ENCODE measurements around the gene LAYN. TPM values are rescaled to one million over a fixed set of nuclear protein-coding genes. Genes with fewer than 3 reads are reported as not detected.

The LAYN gene
- total RNA-seq, 2 experiments from 2014 or later: 1.3 to 1.4 TPM

DNA sequence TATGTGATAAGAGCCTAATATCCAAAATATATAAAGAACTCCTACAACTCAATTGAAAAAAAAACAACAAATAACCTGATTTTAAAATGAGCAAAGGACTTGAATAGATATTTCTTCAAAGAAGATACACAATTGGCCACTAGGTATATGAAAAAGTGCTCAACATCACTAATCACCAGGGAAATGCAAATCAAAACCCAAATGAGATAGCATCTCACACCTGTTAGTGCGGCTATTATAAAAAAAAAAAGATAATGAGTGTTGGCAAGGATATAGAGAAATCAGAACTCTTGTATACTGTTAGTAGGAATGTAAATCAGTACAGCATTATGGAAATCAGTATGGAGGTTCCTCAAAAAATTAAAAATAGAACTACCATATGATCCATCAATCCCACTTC lies 55.8 kb downstream of the LAYN start:
- Mint-ChIP-seq H3K4me1 (ENCODE audit: low read depth) (peaks cover 1% of the 10 kb centered on the region), H3K27ac (no peak overlapping the region), H3K27me3 (no peaks in the 10 kb centered on the region), H3K36me3 (ENCODE audit: low read depth) (no peaks in the 10 kb centered on the region), H3K9me3 (no peaks in the 10 kb centered on the region), H3K4me3 (no peak overlapping the region)
- no peak overlapping the region for H3K4me3 ChIP-seq (ENCODE audit: low read length)
- CTCF ChIA-PET: no interaction called here
- ATAC-seq (ENCODE audit: poor library complexity): no peak
- POLR2A ChIA-PET: no interaction called here
- no peaks in the 10 kb centered on the region for H3K36me3 ChIP-seq (ENCODE audit: insufficient read depth, low read length)
- H3K27me3 ChIP-seq (ENCODE audit: control insufficient read depth in 1 of 2, insufficient read depth in 2 of 2, low read length in 2 of 2): no peaks in the 10 kb centered on the region
- no peak for DNase-seq
- peaks cover 2% of the 10 kb centered on the region for H3K4me1 ChIP-seq (ENCODE audit: insufficient read depth, low read length)
- intact Hi-C loops (cut with DNase I, micrococcal nuclease): loop anchor here in 1 of 2 experiments (10.0 kb wide), 1 partner anchor 688 kb away; no protein-coding TSS in a partner anchor
- TF ChIP-seq, protein P1, sequence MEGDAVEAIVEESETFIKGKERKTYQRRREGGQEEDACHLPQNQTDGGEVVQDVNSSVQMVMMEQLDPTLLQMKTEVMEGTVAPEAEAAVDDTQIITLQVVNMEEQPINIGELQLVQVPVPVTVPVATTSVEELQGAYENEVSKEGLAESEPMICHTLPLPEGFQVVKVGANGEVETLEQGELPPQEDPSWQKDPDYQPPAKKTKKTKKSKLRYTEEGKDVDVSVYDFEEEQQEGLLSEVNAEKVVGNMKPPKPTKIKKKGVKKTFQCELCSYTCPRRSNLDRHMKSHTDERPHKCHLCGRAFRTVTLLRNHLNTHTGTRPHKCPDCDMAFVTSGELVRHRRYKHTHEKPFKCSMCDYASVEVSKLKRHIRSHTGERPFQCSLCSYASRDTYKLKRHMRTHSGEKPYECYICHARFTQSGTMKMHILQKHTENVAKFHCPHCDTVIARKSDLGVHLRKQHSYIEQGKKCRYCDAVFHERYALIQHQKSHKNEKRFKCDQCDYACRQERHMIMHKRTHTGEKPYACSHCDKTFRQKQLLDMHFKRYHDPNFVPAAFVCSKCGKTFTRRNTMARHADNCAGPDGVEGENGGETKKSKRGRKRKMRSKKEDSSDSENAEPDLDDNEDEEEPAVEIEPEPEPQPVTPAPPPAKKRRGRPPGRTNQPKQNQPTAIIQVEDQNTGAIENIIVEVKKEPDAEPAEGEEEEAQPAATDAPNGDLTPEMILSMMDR (IDR thresholded peaks at IDR 0.05): no peak
- no peak overlapping the region for H3K27ac ChIP-seq (ENCODE audit: low read depth in 1 of 2, low read length in 2 of 2)
- H3K9me3 ChIP-seq (ENCODE audit: control insufficient read depth in 1 of 2, insufficient read depth in 1 of 2, low read length in 2 of 2): no peaks in the 10 kb centered on the region

DNA sequence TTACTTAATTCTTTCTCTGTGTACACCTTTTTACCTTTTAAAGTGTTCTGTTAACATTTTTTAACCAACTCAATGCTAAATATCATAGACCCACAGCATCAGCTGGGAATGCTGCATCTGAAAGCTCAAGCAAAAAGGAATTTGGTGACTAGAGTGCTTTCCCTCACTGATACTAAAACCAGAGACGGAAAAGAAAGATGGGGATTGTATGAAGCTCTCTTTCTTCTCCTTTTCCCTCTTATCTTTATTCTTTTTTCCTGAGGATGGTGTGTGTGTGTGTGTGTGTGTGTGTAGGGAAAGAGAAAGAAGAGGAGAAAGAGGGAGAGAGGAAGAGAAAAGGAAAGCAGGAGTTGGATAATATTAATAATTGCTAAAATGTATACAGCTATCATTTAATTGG lies 57.6 kb downstream of the LAYN start:
- peaks cover 11% of the 10 kb centered on the region for H3K4me1 ChIP-seq (ENCODE audit: insufficient read depth, low read length)
- no peak for DNase-seq
- Mint-ChIP-seq H3K4me1 (ENCODE audit: low read depth) (peaks cover 9% of the 10 kb centered on the region), H3K36me3 (ENCODE audit: low read depth) (peaks cover 6% of the 10 kb centered on the region), H3K9me3 (no peaks in the 10 kb centered on the region), H3K4me3 (no peak overlapping the region), H3K27me3 (no peaks in the 10 kb centered on the region), H3K27ac (no peak overlapping the region)
- intact Hi-C loops (cut with DNase I, micrococcal nuclease): loop anchor here in 1 of 2 experiments (2.0 to 10.0 kb wide), 2 partner anchors 273 to 687 kb away; partner anchors contain the start of gene ALG9
- ChIA-PET POLR2A (no interaction called here), CTCF (no interaction called here)
- TF ChIP-seq, protein P1 (IDR thresholded peaks at IDR 0.05): no peak
- no peak for ATAC-seq (ENCODE audit: poor library complexity)
- no peak overlapping the region for H3K4me3 ChIP-seq (ENCODE audit: low read length)
- no peaks in the 10 kb centered on the region for H3K9me3 ChIP-seq (ENCODE audit: control insufficient read depth in 1 of 2, insufficient read depth in 1 of 2, low read length in 2 of 2)
- no peak overlapping the region for H3K27ac ChIP-seq (ENCODE audit: low read depth in 1 of 2, low read length in 2 of 2)
- no peaks in the 10 kb centered on the region for H3K36me3 ChIP-seq (ENCODE audit: insufficient read depth, low read length)
- no peaks in the 10 kb centered on the region for H3K27me3 ChIP-seq (ENCODE audit: control insufficient read depth in 1 of 2, insufficient read depth in 2 of 2, low read length in 2 of 2)

DNA sequence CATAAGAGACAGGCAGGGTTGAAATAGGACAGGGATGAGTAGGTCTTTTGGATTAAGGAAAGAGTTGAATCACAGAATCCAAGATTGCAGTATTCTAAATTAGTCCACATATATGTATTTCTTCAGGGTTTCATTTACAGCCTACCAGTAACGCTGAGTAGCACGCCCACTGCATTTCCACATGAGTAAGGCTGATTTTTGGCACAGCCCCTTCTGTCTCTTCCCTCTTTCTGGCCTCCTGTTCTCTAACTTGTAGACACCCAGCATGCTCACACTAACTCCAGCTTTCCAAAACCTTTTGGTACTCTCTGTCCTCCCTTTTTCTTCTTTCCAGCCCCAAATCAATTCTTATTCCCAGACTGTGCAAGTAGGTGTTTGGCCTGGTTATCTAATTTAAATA lies 58.0 kb downstream of the LAYN start:
- Histone ChIP-seq H3K4me3 (ENCODE audit: low read length) (no peak overlapping the region), H3K27ac (ENCODE audit: low read depth in 1 of 2, low read length in 2 of 2) (no peak overlapping the region), H3K27me3 (ENCODE audit: control insufficient read depth in 1 of 2, insufficient read depth in 2 of 2, low read length in 2 of 2) (no peaks in the 10 kb centered on the region), H3K36me3 (ENCODE audit: insufficient read depth, low read length) (no peaks in the 10 kb centered on the region), H3K9me3 (ENCODE audit: control insufficient read depth in 1 of 2, insufficient read depth in 1 of 2, low read length in 2 of 2) (no peaks in the 10 kb centered on the region), H3K4me1 (ENCODE audit: insufficient read depth, low read length) (peaks cover 15% of the 10 kb centered on the region)
- DNase-seq: no peak
- intact Hi-C loops (cut with DNase I, micrococcal nuclease): loop anchor here in 1 of 2 experiments (2.0 to 10.0 kb wide), 2 partner anchors 272 to 686 kb away; partner anchors contain the start of gene ALG9
- no peaks in the 10 kb centered on the region for H3K9me3 Mint-ChIP-seq
- TF ChIP-seq, protein P1 (IDR thresholded peaks at IDR 0.05): no peak
- peaks cover 13% of the 10 kb centered on the region for H3K4me1 Mint-ChIP-seq (ENCODE audit: low read depth)
- ATAC-seq (ENCODE audit: poor library complexity): no peak
- no peak overlapping the region for H3K4me3 Mint-ChIP-seq
- H3K27me3 Mint-ChIP-seq: no peaks in the 10 kb centered on the region
- no peak overlapping the region for H3K27ac Mint-ChIP-seq
- ChIA-PET CTCF (no interaction called here), POLR2A (no interaction called here)
- peaks cover 10% of the 10 kb centered on the region for H3K36me3 Mint-ChIP-seq (ENCODE audit: low read depth)
